Measurements from ENCODE around the gene TOE1.
"Not testable (repeated sequence)": the region's sequence is repeated elsewhere in the genome, so short reads cannot be mapped to it uniquely, and the experiment has no call there.

- TF ChIP-seq CTCF (conservative IDR thresholded peaks at IDR 0.05; ENCODE audit: low read length); EZH2phosphoT487 (IDR thresholded peaks at IDR 0.05; ENCODE audit: borderline replicate concordance, low read depth, low read length): not testable (repeated sequence)
Measured at GRCh38 chr1:45360981-45361380, 21.0 kb downstream of the TOE1 start.

All from OCI-LY7 (cell line).